ENCODE measurements around the gene FOSL2.

- TF ChIP-seq POLR2A (IDR thresholded peaks at IDR 0.05) = no peak
- TF ChIP-seq, protein P1, sequence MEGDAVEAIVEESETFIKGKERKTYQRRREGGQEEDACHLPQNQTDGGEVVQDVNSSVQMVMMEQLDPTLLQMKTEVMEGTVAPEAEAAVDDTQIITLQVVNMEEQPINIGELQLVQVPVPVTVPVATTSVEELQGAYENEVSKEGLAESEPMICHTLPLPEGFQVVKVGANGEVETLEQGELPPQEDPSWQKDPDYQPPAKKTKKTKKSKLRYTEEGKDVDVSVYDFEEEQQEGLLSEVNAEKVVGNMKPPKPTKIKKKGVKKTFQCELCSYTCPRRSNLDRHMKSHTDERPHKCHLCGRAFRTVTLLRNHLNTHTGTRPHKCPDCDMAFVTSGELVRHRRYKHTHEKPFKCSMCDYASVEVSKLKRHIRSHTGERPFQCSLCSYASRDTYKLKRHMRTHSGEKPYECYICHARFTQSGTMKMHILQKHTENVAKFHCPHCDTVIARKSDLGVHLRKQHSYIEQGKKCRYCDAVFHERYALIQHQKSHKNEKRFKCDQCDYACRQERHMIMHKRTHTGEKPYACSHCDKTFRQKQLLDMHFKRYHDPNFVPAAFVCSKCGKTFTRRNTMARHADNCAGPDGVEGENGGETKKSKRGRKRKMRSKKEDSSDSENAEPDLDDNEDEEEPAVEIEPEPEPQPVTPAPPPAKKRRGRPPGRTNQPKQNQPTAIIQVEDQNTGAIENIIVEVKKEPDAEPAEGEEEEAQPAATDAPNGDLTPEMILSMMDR (IDR thresholded peaks at IDR 0.05) = no peak
Measured at GRCh38 chr2:28347596-28347995, 45.1 kb upstream of the FOSL2 start.
